Stimulated activated CD4-positive, alpha-beta T cell treated with anti-CD3 and anti-CD28 coated beads, TNF-alpha, amount 100 ng/mL, for 1 hour (primary cell): ENCODE data around the gene YWHAB.

Source experiments
- DNase-seq, 3 donors: peaks; one replicate each; pipeline ENCODE4 v3.0.0-alpha.2; 2020; ENCODE audit warnings: low read depth in 3 of 3, low spot score in 1 of 3

The YWHAB gene

DNA sequence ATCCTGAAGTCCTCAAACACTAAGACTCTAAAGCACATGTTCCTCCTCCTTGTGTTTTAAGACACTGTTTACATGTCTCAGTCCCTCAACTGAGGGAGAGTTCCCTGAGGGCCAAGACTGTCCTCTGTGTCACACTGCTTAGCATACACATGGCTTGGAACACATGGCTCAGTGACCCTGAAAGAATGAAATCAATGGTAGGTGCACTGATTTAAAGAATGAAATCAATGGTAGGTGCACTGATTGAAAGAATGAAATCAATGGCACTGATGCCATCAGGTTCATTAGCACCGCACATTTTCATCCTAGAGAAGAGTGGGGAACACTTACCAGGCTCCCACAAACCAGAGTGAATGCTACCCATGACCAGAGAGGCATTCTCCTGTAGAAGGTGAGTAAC lies 64.9 kb downstream of the YWHAB start:
- no peak for DNase-seq

DNA sequence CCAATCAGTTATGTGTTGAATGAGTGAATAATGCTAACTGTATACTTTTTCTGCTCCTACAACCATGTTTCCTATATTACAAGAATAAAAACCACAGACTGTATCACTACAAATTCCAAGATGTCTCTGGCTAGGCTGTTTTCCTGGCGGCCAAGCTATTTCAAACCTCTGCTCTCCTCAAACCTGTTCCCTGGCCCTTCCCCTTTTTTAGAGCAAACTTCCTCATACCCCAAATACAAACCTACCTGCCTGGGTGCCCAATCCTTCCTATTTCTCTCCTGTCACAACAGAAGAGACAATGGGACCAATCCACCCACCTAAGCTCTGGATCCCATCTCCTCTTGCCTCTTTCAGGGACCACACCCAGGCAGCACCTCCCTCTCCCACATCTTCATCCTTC lies 67.2 kb downstream of the YWHAB start:
- DNase-seq, result no peak

DNA sequence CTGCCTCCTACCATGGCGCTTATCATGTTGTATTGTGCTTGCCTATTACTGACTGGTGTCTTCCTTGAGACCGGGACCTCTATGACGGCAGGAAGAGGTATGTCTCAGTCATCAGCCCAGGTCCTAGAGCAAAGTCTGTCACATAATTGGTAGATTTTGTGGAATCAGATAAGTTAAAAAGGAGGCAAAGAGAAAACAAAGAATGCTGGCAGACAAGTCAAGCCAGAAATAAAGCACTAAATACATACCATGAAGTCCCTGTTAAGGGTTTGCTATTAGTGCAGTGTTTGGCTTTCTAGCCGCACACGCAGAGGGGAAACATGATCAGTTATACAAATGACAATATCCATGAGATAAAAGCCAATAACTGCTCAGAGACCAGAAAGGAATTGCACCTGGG lies 68.7 kb downstream of the YWHAB start:
- DNase-seq, result no peak

DNA sequence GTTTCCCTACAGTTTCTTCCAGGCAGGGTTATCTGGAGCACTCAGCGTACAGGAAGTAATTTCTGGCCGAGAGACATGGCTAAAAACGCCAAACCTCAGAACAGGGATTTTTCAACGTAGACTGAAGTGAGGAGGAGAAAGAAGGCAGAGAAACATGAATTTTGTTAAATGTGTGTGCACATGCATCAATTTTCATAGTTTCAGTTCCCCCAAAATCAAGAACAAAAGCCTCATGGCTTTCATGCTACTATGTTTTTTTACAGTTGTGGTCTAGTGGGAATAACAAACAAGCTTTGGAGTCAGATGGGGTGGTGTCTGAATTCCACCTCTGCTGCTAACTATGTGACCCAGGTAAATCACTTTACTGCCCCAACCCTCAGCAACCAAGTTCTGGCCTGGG lies 69.8 kb downstream of the YWHAB start:
- DNase-seq, result no peak

DNA sequence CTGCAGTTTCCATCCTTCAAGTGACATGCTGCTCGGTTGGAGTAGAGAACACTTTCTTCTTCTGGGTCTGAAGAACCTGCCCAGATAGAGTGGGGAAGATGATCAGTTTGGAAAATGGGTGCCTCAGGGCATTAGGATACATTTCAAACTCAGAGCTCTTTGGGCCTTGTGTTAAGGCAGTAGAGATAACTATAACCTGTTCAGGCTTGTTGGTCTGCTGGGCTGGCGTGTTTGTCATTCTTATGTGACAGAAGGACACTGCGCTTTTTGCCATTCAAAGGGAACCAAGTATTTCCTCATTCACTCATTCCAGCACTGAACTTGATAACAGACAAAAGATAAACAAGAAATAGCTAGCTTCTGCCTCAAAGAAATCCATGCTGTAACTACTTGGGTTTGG lies 70.9 kb downstream of the YWHAB start:
- DNase-seq, result no peak
